ENCODE results near the gene RNPS1.

GRCh38 chr16:2278956-2279800 is 11.3 kb upstream of the RNPS1 start:
- TF ChIP-seq, protein P1, sequence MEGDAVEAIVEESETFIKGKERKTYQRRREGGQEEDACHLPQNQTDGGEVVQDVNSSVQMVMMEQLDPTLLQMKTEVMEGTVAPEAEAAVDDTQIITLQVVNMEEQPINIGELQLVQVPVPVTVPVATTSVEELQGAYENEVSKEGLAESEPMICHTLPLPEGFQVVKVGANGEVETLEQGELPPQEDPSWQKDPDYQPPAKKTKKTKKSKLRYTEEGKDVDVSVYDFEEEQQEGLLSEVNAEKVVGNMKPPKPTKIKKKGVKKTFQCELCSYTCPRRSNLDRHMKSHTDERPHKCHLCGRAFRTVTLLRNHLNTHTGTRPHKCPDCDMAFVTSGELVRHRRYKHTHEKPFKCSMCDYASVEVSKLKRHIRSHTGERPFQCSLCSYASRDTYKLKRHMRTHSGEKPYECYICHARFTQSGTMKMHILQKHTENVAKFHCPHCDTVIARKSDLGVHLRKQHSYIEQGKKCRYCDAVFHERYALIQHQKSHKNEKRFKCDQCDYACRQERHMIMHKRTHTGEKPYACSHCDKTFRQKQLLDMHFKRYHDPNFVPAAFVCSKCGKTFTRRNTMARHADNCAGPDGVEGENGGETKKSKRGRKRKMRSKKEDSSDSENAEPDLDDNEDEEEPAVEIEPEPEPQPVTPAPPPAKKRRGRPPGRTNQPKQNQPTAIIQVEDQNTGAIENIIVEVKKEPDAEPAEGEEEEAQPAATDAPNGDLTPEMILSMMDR (IDR thresholded peaks at IDR 0.05), result no peak
- no peak for TF ChIP-seq POLR2A (IDR thresholded peaks at IDR 0.05)

Data from thyroid gland (tissue), 4 donors.